GM12892 (cell line): ENCODE measurements around the gene PBX1.

ENCODE experiments used
- POLR2A ChIP-seq: IDR thresholded peaks from 2 replicates; pipeline ENCODE4 v1.6.1; 2011; ENCODE audit warnings: low read depth, low read length, control low read depth
- POLR2AphosphoS5 ChIP-seq: IDR thresholded peaks from 2 replicates; pipeline ENCODE4 v1.6.1; 2011; ENCODE audit warnings: low read depth, low read length, control low read depth

DNA sequence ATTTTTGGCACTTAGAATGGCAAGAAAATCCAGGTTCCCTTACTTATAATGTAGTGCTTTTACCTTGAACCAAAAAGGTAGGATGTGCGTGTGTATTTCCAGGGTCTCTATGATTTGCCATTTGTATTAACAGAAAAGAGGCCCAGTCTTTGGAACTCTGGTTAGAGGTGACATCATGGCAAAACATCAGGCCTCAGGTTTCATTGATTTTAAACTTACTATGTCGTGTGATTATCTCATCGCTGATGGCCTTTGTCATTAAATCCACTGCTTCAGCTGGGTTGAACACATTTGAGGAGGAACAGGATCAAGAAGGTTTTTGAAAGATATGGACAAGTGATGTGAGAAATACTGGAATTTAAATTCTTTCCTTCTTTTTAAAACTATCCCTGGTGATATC is 95.2 kb downstream of the PBX1 start:
- TF ChIP-seq POLR2A (no peak), POLR2AphosphoS5 (no peak)
